SK-N-MC (cell line): Measurements from ENCODE around the gene SH2D3A.
"Not testable (repeated sequence)": the region's sequence is repeated elsewhere in the genome, so short reads cannot be mapped to it uniquely, and the experiment has no call there.

ENCODE experiments used
- DNase-seq: peaks from one replicate; pipeline ENCODE4 v3.0.0-alpha.2; 2011; ENCODE audit warnings: low read depth, low spot score
- H3K27ac ChIP-seq: fragments of 200-600 bp; sonication (generic); 2 replicates; pipeline ENCODE4 v1.5.1; 2016; ENCODE audit warnings: mixed run types
- H3K36me3 ChIP-seq: fragments of 200-600 bp; sonication (generic); 2 replicates; pipeline ENCODE4 v1.6.1; 2017; ENCODE audit warnings: antibody characterized with exemption, low read length, mixed read lengths; ENCODE audit not compliant: insufficient read depth
- H3K4me3 ChIP-seq: fragments of 200-600 bp; sonication (generic); 2 replicates; pipeline ENCODE4 v1.5.1; 2016
- H3K9ac ChIP-seq: fragments of 200-600 bp; sonication (generic); 2 replicates; pipeline ENCODE4 v1.8.0; 2017; ENCODE audit warnings: mixed run types, mixed read lengths; ENCODE audit not compliant: insufficient read length
- H3K9me3 ChIP-seq: fragments of 200-600 bp; sonication (generic); 2 replicates; pipeline ENCODE4 v1.6.1; 2017; ENCODE audit warnings: low read depth, mild to moderate bottlenecking, antibody characterized with exemption, low read length, moderate library complexity, mixed read lengths
- EZH2 ChIP-seq: fragments of 200-600 bp; sonication (generic); IDR thresholded peaks from one replicate; pipeline ENCODE4 v1.6.1; 2017; ENCODE audit warnings: antibody characterized with exemption
- FOXP2 ChIP-seq: optimal IDR thresholded peaks from 2 replicates; pipeline ENCODE3; 2011; ENCODE audit warnings: mild to moderate bottlenecking, moderate library complexity; ENCODE audit not compliant: insufficient read depth; ENCODE audit errors: extremely low read length, control extremely low read depth
- POLR2AphosphoS5 ChIP-seq: IDR thresholded peaks from 2 replicates; pipeline ENCODE4 v1.6.1; 2012; ENCODE audit warnings: mild to moderate bottlenecking, low read depth, low read length, borderline replicate concordance

The SH2D3A gene

DNA sequence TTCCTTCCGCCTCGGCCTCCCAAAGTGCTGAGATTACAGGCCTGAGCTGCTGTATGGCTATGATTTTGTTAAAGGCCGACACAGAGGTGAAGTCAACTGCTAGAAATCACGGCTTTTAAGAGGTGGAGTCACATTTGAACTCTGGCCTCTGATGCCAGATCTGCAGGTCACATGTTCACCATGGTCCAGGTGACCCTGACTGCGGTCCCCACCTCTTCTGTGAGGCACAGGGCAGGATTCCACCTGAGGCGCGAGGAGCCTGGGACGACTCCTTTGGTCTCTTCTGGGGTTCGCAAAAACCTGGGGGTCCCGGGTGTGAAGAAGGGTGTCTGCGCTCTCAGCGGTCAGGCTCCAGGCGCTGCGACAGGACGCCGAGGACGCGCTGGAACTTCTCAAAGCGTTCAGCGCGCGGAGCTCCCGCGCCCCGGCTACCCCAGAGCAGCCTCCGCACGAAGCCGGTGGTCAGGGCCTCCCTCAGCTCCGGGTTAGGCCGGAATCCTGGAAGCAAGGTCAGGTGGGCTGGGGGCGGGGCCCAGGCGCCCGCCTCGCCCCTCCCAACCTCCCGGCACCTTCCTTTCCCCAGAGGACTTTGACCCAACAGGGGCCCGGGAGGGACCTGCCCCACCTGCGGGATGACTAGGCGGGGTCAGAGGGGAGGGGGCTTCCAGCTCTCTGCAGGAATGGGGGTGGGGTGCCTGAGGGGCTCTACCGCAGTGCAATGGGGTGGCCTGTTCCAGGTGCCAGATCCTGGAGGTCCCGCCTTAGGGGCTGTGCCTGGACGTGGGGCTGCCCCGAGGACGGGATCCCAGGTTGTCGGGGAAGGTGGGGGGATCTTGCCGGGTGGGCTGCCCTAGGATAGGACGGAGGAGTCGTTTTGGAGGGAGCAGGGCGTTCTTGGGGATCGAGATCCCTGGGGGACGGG, 14.7 kb downstream of the SH2D3A start:
- Histone ChIP-seq H3K4me3 (peak overlapping the region; percentile 98), H3K9ac (peak overlapping the region; percentile 51), H3K36me3 (peaks cover 17% of the 10 kb centered on the region), H3K27ac (no peak overlapping the region), H3K9me3 (no peaks in the 10 kb centered on the region)
- DNase-seq, result no peak
- TF ChIP-seq EZH2, result no peak
- no peak for TF ChIP-seq FOXP2
- no peak for TF ChIP-seq POLR2AphosphoS5

DNA sequence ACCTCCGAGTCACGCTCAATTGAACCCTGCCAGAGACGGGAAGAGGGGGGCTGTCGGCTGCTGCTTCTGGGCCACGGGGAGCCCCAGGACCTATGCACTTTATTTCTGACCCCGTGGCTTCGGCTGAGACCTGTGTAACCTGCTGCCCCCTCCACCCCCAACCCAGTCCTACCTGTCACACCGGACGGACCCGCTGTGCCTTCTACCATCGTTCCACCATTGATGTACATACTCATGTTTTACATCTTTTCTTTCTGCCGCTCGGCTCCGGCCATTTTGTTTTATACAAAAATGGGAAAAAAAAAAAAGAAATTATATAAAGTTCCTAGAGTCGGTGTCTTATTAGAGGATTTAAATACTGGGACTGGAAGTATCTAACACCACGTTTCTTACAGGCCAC, 16.0 kb downstream of the SH2D3A start:
- Histone ChIP-seq H3K27ac (no peak overlapping the region), H3K4me3 (no peak overlapping the region), H3K9ac (no peak overlapping the region), H3K9me3 (no peaks in the 10 kb centered on the region), H3K36me3 (peaks cover 28% of the 10 kb centered on the region)
- DNase-seq, result no peak
- TF ChIP-seq FOXP2 (no peak), POLR2AphosphoS5 (no peak)

DNA sequence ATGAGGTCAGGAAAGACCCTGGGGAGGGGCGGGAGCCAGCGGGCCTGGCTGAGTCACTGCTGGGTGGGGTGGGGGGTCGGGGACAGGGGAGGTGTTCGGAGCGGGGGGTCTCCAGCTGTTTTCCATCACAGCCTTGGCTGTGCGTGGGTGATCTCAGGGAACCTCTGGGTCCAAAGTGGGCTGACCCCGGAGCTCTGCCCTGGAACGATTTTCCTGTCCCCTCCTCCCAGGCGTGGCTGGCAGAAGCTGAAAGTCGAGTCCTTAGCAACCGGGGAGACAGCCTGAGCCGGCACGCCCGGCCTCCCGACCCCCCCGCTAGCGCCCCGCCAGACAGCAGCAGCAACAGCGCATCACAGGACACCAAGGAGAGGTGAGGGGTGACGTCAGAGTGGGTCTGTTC, 17.2 kb downstream of the SH2D3A start:
- TF ChIP-seq FOXP2 (no peak), POLR2AphosphoS5 (no peak), EZH2 (no peak)
- Histone ChIP-seq H3K27ac (no peak overlapping the region), H3K9ac (no peak overlapping the region), H3K4me3 (no peak overlapping the region), H3K9me3 (no peaks in the 10 kb centered on the region), H3K36me3 (peaks cover 37% of the 10 kb centered on the region)
- DNase-seq, result no peak

DNA sequence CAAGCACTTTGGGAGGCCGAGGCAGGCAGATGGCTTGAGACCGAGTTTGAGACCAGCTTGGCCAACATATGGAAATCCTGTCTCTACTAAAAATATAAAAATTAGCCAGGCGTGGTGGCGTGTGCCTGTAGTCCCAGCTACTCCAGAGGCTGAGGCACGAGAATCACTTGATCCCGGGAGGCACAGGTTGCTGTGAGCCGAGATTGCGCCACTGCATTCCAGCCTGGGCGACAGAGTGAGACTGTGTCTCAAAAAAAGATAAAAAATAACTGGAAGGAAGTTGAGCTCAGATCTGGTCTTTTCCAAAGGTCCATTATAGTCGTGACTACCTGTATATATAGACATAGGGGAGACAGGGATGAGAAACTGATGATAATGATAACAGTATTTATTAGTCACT, 18.7 kb downstream of the SH2D3A start:
- not testable (repeated sequence) for H3K9ac ChIP-seq, H3K9me3 ChIP-seq, DNase-seq, H3K4me3 ChIP-seq, H3K27ac ChIP-seq
- H3K36me3 ChIP-seq, result peaks cover 49% of the 10 kb centered on the region

DNA sequence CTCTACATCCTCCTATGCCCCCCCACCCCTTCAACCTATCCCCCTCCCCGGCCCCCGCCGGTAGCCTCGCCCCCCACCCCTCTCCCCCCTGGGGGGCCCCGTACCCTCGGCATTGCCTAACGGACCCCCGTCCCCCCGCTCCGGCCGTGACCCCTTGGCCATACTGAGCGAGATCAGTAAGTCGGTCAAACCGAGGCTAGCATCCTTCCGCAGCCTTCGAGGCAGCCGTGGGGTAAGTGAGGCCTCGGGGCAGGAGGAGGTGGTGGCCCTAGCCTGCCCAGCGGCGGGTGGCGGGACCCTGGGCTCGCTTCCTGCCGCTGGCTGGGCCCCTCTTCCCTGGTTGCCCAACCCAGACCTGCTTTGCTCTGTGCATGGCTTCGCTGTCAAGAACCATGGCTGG, 21.3 kb downstream of the SH2D3A start:
- no peak overlapping the region for H3K27ac ChIP-seq
- TF ChIP-seq FOXP2, result no peak
- no peak for TF ChIP-seq EZH2
- TF ChIP-seq POLR2AphosphoS5, result no peak
- no peak overlapping the region for H3K4me3 ChIP-seq
- DNase-seq, result no peak
- H3K9ac ChIP-seq, result no peak overlapping the region
- H3K36me3 ChIP-seq, result peaks cover 55% of the 10 kb centered on the region
- no peaks in the 10 kb centered on the region for H3K9me3 ChIP-seq

DNA sequence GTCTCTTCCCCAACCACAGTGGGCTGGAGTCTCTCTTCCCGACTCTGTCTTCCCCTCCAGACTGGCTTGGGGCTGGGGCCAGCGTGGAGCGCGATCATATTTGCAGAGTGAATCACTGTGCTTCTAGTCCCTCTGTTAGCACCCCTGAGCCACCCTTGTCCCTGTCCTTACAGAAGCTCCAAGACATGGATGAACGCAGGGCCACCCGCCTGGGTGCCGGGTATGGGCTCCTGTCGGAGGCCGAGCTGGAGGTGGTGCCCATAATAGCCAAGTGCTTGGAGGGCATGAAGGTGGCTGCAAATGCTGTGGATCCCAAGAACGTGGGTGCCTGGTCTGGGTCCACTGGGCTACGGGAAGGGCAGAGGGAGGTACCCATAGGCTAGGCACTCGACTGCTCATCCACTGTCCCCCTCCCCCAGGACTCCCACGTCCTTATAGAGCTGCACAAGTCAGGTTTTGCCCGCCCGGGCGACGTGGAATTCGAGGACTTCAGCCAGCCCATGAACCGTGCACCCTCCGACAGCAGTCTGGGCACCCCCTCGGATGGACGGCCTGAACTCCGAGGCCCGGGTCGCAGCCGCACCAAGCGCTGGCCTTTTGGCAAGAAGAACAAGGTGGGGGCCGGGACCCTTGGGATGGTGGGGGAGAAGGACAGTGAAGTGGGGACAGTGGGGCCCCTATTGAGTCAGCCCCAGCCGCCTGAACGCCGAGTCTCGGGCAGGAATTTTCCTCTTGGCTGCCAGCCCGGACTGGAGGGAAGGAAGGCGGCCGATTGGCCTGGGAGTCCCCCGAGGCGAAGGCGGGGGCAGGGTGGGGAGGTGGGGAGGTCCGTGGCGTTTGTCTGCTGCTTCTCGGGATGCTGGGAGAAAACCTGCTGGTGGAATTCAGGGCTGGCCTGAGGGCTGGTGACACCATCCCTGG, 22.6 kb downstream of the SH2D3A start:
- DNase-seq, result no peak
- Histone ChIP-seq H3K4me3 (peak overlapping the region; percentile 40), H3K36me3 (peaks cover 54% of the 10 kb centered on the region), H3K9me3 (no peaks in the 10 kb centered on the region), H3K9ac (no peak overlapping the region), H3K27ac (peak overlapping the region; percentile 48)
- TF ChIP-seq POLR2AphosphoS5, result no peak
- TF ChIP-seq FOXP2, result no peak
- no peak for TF ChIP-seq EZH2

DNA sequence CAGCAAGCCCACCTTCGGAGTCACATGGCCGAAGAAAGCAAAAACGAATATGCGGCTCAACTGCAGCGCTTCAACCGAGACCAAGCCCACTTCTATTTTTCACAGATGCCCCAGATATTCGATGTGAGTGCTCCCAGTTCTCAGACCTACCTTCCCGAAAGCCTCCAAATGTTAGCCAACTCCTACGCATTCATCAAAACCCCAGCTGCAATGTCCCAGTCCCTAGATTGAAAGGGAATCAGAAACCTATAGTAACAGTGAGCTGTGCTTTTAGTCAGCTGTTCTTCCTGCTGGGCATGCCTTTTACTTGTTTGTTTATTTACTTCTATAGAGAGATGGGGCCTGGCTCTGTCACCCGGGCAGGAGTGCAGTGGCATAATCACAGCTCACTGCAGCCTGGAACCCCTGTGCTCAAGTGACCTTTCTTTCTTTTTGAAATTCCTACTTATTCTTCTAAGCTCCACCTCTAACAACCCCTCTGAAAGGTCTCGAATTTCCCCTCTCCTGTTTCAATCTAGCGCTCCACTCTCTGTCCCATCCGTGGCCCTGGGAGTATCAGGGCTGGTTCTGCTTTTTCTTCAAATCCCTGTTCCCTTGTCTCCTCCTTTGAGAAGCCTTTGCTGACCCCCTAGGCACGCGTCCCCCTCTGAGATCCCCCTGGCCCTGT, 23.4 kb downstream of the SH2D3A start:
- Histone ChIP-seq H3K9ac (no peak overlapping the region), H3K4me3 (no peak overlapping the region), H3K9me3 (no peaks in the 10 kb centered on the region), H3K27ac (peak overlapping the region; percentile 48), H3K36me3 (peaks cover 50% of the 10 kb centered on the region)
- TF ChIP-seq EZH2, result no peak
- TF ChIP-seq FOXP2, result no peak
- TF ChIP-seq POLR2AphosphoS5, result no peak
- no peak for DNase-seq

DNA sequence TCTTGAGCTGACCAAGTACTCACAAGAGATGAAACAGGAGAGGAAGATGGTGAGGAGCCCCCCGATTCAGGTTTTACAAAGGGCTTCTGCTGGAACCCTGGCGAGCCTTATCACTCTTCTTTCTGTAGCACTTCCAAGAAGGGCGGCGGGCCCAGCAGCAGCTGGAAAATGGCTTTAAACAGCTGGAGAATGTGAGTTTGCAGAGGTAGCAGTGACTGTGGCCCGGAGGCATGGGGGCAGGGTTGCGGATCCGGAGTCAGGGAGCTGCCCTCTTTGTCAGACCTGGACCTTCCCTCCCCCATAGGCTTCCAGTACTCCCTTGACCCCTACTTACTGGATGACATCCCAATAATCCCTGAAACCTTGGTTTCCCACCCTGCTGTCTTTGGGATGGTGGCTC, 24.2 kb downstream of the SH2D3A start:
- TF ChIP-seq EZH2 (no peak), POLR2AphosphoS5 (no peak), FOXP2 (no peak)
- no peak for DNase-seq
- H3K36me3 ChIP-seq, result peaks cover 43% of the 10 kb centered on the region
- no peaks in the 10 kb centered on the region for H3K9me3 ChIP-seq
- no peak overlapping the region for H3K4me3 ChIP-seq
- no peak overlapping the region for H3K9ac ChIP-seq
- H3K27ac ChIP-seq, result no peak overlapping the region
